ENCODE measurements around the gene LPIN1. TPM values are rescaled to one million over a fixed set of nuclear protein-coding genes. Genes with fewer than 3 reads are reported as not detected.
A peak's percentile ranks its signal among the peaks of the same experiment; 100 is the strongest.

LPIN1 gene
- total and polyA plus RNA-seq, 2 of the 8 experiments (the other 6 are each of a cell fraction or from before 2014, with no cell fraction given) = 4.3 to 9.8 TPM

DNA sequence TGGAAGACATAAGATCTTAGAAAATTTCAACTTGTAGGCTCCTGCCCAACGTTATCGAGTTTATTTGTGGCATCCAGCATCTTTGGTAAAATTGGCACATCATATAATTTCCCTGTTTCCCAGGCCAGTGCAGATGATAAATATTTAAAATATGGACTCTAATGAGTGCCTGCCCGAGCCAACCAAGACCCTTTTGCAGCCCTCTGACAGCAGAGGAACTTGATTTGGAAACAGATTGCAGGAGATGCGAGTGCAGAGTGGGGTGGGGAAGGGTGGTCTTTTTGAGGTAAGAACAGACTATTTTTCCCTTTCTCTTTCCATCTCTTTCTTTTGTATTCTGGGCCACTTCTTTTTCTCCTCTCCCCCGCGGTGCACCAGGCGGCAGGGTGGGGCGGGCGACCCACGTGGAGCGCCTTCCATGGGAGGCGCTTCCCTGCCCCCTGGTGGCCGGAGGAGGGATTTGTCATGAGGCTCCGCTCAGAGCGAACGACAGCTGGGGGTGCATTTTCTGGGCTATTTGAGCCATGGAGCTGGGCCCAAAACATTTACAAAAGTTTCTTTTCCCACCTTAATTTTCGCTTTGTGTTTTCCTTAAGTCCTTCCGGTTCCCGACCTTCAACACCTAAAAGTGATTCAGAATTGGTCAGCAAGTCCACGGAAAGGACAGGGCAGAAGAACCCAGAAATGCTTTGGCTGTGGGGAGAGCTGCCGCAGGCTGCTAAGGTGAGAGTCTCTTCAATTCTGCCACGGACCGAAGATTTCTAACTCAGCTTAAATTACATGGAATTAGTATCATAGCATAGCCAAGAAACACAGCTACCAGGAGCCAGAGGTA is 32.7 kb downstream of the LPIN1 start:
- FAIRE-seq (no peak), DNase-seq (ENCODE audit: low read depth in 1 of 2, low spot score in 2 of 2) (peak; percentile 19 to 95)
- Histone ChIP-seq H2BK20ac (ENCODE audit: low read length) (no peak overlapping the region), H2BK12ac (ENCODE audit: low read depth, low read length) (0 out of 2 replicates have a peak overlapping the region, but pooled peaks have one; percentile 12), H3K4me1 (replicated peaks in 1 of 4; ENCODE audit: control insufficient read depth in 3 of 4, insufficient read depth in 4 of 4, low read length in 3 of 4) (peaks cover 0 to 3% (median 1%) of the 10 kb centered on the region in 4 experiments; a peak in 3 of 7 replicates), H3K79me1 (ENCODE audit: low read depth, low read length) (no peaks in the 10 kb centered on the region), H3K9ac (replicated peaks in 1 of 4; ENCODE audit: extremely low read depth in 1 of 4, low read depth in 3 of 4, low read length in 3 of 4) (no peak overlapping the region), H3K18ac (ENCODE audit: extremely low read depth, low read length) (no peak overlapping the region), H2BK120ac (replicated peaks; ENCODE audit: low read depth, low read length) (no peak overlapping the region), H4K8ac (ENCODE audit: extremely low read depth, insufficient read depth, low read length) (no peak overlapping the region), H3K27ac (ENCODE audit: low read depth, low read length) (no peak overlapping the region), H3K36me3 (ENCODE audit: control insufficient read depth in 2 of 4, insufficient read depth in 4 of 4, low read length in 3 of 4) (peaks cover 0 to 12% (median 0%) of the 10 kb centered on the region in 4 experiments; a peak in 4 of 8 replicates), H3K79me2 (ENCODE audit: control insufficient read depth in 1 of 2, insufficient read depth in 2 of 2, low read length in 2 of 2) (no peaks in the 10 kb centered on the region), H3K4ac (replicated peaks; ENCODE audit: insufficient read length, low read depth, low read length) (no peak overlapping the region), H2AFZ (ENCODE audit: low read length) (peak overlapping the region; percentile 87), H3K27me3 (replicated peaks in 1 of 4; ENCODE audit: control insufficient read depth in 3 of 4, extremely low read depth in 1 of 4, insufficient read depth in 3 of 4, low read length in 3 of 4) (no peaks in the 10 kb centered on the region; a peak in 1 of 7 replicates), H4K20me1 (replicated peaks in 1 of 2; ENCODE audit: control insufficient read depth in 1 of 2, insufficient read depth in 2 of 2, low read length in 2 of 2) (no peaks in the 10 kb centered on the region), H2AK5ac (ENCODE audit: low read depth, low read length) (no peak overlapping the region), H2BK5ac (ENCODE audit: low read depth, low read length) (no peak overlapping the region), H4K5ac (ENCODE audit: insufficient read length, low read depth, low read length) (no peak overlapping the region), H3K4me2 (ENCODE audit: insufficient read depth in 1 of 2, low read depth in 2 of 2, low read length in 2 of 2) (peak overlapping the region; percentile 1 to 32; a peak in 1 of 4 replicates), H4K91ac (replicated peaks; ENCODE audit: insufficient read length, low read length) (no peak overlapping the region), H3K23me2 (ENCODE audit: low read depth, low read length) (no peaks in the 10 kb centered on the region), H3K14ac (ENCODE audit: insufficient read length) (no peak overlapping the region), H3K4me3 (ENCODE audit: extremely low read depth in 1 of 4, insufficient read depth in 2 of 4, low read depth in 3 of 4, low read length in 4 of 4) (no peak overlapping the region), H2BK15ac (ENCODE audit: low read length) (no peak overlapping the region), H3K23ac (ENCODE audit: insufficient read length) (no peak overlapping the region), H3K56ac (replicated peaks; ENCODE audit: insufficient read length, low read depth, low read length) (no peak overlapping the region), H3K9me3 (ENCODE audit: insufficient read depth in 2 of 2, low read depth in 1 of 2, low read length in 1 of 2) (no peaks in the 10 kb centered on the region)
- ChIA-PET CTCF (ENCODE audit: partially characterized antibody) (interaction anchor here (0.6 to 10.8 kb wide), 39 partner anchors 9 to 440 kb away, joined by 3 to 217 read pairs (median 4); partner anchors contain the start of genes LPIN1 and NTSR2), POLR2A (ENCODE audit: partially characterized antibody) (no interaction called here)
- 36% methylated on average over 21 of the region's 23 CpGs; no CpG with 5 or more reads in 1 of the 2 experiments for whole genome bisulfite sequencing, 2 experiments (ENCODE audit: extremely low coverage in 1 of 2, insufficient coverage in 1 of 2, insufficient read length in 1 of 2, insufficient replicate concordance in 2 of 2, low coverage in 1 of 2, low lambda C conversion rate in 2 of 2, missing lambda C conversion rate in 1 of 2)
- TF ChIP-seq RAD21 (IDR thresholded peaks at IDR 0.05 in 1 of 2, conservative IDR thresholded peaks at IDR 0.05 in 1 of 2; ENCODE audit: low read depth in 2 of 2, low read length in 2 of 2) (peak; percentile 92 to 93), TAF1 (IDR thresholded peaks at IDR 0.05; ENCODE audit: low read depth, low read length) (no peak), BACH1 (IDR thresholded peaks at IDR 0.05; ENCODE audit: low read length) (no peak), SIN3A (conservative IDR thresholded peaks at IDR 0.05 in 1 of 2, IDR thresholded peaks at IDR 0.05 in 1 of 2; ENCODE audit: low read depth in 1 of 2, low read length in 2 of 2) (peak in 1 of 2 experiments; percentile 63; a peak in 1 of 4 replicates)
- TF ChIP-seq, protein P1, sequence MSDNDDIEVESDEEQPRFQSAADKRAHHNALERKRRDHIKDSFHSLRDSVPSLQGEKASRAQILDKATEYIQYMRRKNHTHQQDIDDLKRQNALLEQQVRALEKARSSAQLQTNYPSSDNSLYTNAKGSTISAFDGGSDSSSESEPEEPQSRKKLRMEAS (IDR thresholded peaks at IDR 0.05) = peak; percentile 96
- TF ChIP-seq, protein P2, sequence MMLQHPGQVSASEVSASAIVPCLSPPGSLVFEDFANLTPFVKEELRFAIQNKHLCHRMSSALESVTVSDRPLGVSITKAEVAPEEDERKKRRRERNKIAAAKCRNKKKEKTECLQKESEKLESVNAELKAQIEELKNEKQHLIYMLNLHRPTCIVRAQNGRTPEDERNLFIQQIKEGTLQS (IDR thresholded peaks at IDR 0.05; ENCODE audit: insufficient read depth, low read depth, low read length) = peak; percentile 52
- TF ChIP-seq, protein P3, sequence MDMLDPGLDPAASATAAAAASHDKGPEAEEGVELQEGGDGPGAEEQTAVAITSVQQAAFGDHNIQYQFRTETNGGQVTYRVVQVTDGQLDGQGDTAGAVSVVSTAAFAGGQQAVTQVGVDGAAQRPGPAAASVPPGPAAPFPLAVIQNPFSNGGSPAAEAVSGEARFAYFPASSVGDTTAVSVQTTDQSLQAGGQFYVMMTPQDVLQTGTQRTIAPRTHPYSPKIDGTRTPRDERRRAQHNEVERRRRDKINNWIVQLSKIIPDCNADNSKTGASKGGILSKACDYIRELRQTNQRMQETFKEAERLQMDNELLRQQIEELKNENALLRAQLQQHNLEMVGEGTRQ (IDR thresholded peaks at IDR 0.05; ENCODE audit: low read length) = peak; percentile 70

Measured in H1 (cell line).